GM21367 (cell line): ENCODE data around the gene TMEM184B.
"Not testable (repeated sequence)": the region's sequence is repeated elsewhere in the genome, so short reads cannot be mapped to it uniquely, and the experiment has no call there.

Source experiments
- ATAC-seq: cut with Tn5 transposase; IDR thresholded peaks from one replicate; pipeline ENCODE4 v1.9.1; 2021; ENCODE audit not compliant: unreplicated experiment

Gene TMEM184B

DNA sequence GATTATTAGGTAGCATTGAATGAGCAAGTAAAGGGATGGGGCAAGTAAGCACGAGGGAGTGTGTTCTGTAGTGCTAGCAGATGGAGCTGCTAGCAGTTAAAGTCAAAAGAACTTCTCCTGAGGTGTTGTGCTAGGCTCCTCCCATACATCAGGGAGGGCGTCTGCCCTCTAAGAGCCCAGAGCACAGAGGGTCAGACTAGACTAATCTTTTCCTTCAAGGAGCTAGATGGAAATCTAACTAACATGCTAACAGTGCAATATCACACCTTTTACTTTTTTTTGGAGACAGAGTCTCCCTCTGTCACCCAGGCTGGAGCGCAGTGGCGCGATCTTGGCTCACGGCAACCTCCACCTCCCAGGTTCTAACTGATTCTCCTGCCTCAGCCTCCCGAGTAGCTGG is 88.0 kb downstream of the TMEM184B start:
- ATAC-seq, result no peak

DNA sequence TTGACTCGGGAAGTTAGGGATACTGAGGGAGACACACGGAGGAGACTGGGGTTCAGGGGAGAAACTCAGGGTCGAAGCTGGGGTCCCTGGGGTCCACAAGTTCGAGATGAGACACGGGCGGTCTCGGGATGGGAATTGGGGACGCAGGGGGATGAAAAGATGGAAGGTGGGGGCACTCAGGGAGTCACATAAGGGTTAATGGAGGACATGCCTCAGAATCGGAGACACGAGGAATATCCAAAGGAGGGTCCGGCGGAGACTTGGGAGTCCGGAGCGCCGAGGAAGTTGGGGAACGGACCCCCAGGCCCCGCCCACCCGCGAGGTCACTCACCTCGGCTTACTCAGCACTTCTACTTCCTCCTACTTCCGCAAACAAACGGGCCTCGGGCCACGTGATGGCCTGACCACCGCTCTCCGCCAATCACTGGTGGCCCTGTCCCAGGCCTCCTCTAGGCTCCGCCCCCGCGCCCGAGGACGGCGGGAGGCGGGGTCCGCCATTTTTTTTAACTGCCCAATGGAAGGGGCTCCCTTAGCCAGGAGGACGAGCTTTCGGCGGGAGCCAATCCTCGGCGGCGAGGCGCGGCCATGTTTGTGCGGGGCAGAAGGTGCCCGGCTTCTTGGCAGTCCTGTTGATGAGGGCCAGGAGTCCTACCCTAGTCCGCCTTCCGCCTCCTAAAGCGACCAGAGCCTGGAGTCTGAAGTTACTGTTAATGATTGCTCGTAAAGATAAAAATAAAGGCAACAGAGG is 91.2 kb downstream of the TMEM184B start, which contains the start of gene PLA2G6:
TSS of gene PLA2G6 (minus strand) at position 378 of the 748 bp plus-strand sequence. CDS start 12,404 bp downstream, outside the sequence.
- ATAC-seq, result peak; percentile 72

DNA sequence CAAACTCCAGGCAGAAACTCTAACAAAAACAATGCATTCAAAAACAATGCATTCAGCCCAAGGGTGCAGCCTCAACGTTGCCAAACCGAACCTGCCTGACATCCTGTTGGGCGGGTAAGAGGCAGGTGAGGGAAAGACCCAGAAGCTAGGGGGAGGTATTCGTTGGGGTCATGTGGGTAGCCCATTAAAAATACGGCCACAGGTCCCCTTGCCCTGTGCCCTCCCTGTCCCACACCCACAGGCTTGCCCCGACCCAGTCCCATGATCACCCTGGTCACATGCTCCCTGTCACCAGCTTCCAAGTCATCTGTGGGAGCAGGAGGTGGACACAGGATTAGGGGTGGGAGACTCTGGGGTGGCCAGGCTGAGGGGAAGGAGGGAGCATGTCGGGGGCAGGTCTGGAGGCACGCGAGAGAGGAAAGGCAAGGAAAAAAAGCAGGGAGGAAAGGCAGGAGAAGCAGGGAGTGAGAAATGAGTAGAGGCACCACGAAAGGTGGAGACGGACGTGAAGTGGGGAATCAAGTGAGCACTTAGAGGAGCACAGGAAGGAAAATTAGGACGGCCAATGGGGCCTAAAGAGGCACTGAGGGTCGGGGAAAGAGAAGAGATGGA is 91.9 kb downstream of the TMEM184B start:
- no peak for ATAC-seq

DNA sequence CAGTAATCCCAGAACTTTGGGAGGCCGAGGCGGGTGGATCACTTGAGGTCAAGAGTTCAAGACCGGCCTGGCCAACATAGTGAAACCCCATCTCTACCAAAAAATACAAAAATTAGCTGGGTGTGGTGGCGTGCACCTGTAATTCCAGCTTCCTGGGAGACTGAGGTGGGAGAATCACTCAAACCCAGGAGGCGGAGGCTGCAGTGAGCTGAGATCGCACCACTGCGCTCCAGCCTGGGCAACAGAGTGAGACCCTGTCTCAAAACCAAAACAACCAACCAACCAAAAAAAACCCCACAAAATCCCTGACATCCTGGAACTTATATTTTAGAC is 94.2 kb downstream of the TMEM184B start:
- not testable (repeated sequence) for ATAC-seq

DNA sequence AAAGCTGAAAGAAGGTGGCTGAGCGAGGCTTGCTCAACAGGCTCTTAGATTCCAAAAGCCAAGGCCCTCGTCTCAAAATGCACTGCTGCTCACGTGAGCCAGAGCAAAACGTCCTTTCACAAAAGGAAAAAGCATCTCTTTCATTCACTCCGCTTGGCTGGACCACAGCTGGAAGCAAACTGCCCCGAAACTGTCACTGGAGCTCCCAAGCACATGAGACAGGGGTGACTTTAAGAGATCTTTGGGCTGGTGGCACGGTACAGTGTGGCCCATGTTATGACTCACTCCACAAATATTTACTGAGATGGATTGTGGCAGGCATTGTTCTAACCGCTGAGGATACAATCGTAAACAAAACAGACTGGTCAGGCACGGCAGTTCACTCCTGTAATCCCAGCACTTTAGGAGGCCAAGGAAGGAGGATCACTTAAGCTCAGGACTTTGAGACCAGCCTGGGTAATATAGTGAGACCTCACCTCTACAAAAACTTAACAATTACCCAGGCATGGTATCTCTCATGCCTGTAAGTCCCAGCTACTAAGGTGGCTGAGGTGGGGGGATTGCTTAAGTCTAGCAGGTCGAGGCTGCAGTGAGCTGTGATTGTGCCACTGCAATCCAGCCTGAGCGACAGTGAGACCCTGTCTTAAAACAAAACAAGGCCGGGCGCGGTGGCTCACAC is 94.7 kb downstream of the TMEM184B start:
- no peak for ATAC-seq

DNA sequence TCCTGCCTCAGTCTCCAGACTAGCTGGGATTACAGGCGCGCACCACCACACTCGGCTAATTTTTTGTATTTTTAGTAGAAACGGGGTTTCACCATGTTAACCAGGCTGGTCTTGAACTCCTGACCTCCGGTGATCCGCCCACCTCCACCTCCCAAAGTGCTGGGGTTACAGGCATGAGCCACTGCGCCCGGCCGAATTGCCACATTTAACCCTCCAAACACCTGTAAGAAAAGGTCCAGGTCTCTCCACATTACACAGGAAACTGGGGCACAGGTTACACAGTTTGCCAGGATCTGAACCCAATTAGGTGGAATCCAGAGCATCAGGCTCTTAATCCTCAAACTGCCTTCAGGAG is 95.3 kb downstream of the TMEM184B start:
- ATAC-seq, result not testable (repeated sequence)

DNA sequence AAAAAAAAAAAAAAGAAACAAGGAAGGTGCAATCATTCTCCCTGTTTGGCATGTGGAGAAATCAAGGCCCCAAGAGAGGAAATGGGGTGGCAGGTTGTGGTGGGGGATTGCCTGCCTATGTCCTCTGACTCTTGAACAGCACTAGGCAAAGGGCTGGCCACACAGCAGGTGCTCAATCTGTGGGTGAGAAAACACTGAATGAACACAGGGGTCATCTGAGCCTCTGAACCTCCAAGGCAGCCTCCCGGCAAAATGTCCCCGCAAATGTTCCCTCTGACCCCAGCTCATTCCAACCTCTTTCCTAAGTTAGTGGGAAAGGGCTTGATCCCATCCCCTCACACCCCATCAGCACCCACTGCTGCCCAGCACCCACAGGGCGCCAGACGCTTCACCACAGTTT is 95.8 kb downstream of the TMEM184B start:
- ATAC-seq, result no peak

DNA sequence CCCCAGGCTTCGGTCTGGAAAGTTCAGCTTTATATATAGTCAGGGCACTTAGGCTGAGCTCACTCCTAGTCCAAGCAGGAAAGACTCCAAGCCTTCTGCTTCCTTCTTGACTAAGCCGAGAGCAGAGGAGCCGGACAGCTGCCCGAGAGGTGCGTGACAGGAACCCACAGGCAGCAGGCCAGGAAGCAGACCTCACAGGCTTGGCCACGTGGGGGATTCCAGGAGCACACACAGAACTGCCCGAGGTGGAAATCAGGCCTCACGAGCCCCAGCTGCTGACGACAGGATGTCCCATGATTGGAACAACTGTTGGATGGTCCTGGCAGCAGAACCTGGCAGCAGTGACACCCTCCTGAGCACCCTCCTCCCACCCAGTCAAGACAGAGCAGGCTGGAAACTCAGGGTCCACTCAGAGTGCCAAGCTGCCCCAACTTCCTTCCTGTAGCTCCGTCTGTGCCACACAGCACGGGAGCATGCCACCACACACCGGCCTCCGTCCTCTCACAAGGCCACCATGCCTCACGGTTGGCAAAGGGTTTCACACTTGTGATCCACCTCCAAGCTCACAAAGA is 96.6 kb downstream of the TMEM184B start:
- no peak for ATAC-seq

DNA sequence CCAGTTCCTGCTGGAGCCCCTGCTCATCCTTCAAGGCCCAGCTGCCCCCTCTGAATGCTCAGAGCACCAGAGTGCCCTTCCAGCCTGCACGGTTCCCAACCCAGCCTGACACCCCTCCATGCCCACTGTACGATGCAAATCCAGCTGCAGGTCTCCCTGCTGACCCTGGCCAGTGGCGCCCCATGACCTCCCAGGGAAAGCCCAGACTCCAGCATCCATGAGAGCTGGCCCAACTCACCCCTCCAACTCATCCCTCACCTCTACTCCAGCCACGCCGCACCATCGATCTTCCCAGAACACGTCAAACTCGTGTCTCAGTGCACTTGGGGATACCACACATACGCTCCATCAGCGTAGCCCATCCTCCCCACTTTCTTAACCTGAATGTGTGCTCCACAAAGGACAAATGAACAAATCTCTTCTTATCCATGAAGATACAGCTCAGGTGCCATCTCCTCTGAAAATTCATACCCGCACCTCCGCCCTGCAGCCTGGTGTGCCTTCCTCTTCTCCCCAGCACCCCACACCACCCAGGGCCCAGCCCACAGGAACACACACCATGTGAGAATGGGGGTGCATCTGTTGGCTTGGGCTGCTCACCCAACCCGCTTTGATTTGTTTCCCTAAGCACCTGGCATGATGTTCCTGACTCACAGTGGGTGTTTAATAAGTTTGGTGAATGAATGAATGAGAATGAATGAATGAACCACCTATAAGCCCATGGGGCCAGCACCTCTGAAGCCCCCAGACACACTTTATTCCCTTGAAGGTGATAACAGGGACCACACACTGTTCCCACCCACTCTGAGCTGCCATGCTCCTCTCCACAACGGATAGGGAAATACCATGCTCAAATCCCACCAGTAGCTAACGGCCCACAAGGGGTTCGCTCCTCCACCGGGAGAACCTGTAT is 97.3 kb downstream of the TMEM184B start:
- ATAC-seq, result no peak

DNA sequence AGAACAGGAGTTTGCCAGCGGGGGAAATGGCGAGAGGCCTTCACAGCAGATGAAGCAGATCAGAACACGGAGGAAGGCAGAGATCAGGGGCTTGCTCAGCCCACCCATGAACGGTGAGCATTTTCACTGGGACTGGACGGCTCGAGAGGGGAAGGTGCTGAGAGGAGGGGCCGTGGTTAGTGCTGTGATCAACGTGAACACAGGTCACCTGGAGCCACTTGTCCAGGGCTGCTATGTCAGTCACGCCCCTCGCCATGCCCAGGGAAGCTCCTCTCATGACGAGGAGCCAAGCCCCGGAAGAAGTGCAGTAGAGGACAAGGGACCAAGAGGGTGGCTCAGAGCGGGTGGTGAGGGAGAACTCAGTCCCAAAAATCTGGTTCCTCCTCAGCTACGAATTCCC is 98.2 kb downstream of the TMEM184B start:
- ATAC-seq, result no peak

DNA sequence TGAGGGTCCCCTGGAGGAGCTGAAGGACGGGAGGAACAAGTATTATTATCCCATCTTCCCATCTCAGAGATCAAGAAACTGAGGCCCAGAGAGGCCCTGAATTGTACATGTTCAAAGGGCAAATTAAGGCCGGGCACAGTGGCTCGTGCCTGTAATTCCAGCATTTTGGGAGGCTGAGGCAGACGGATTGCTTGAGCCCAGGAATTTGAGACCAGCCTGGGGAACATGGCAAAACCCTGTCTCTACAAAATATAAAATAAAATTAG is 99.2 kb downstream of the TMEM184B start:
- ATAC-seq, result no peak

DNA sequence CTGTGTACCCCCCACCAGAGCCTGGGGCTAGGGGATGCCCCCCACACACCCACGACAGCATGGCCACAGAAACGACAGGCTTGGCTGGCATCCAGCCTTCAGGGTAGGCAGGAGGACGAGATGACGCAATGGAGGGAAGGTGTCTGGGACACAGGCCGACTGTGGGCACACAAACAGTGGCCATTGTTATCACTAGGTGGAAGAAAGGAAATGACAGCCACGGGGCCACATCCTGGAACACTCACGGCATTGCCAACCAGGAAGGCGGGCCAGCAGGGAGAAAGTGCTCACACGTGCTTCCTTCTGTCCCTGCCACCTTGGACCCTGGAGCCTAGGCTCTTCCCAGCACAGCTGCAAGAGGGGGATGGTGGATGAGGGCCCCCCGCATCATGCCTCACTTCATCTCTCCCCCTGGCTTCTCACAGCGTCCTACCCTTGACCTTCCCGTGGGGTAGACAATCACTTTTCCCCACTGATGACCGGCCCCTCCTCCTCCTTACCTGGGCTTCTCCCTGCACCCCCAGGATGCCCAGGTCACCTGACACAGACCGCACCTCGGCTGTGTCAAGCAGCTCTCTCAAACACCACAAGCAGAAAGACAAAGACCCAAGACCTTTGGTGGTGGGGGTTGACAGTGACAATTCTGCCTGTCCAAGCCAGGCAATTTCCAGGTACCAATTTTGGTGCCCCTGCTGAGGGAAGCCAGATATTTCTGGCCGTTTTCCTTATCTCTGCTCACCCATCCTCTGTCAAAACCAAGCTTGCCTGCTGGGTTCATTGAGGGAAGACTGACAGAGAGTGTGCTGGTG is 99.8 kb downstream of the TMEM184B start:
- ATAC-seq, result no peak

DNA sequence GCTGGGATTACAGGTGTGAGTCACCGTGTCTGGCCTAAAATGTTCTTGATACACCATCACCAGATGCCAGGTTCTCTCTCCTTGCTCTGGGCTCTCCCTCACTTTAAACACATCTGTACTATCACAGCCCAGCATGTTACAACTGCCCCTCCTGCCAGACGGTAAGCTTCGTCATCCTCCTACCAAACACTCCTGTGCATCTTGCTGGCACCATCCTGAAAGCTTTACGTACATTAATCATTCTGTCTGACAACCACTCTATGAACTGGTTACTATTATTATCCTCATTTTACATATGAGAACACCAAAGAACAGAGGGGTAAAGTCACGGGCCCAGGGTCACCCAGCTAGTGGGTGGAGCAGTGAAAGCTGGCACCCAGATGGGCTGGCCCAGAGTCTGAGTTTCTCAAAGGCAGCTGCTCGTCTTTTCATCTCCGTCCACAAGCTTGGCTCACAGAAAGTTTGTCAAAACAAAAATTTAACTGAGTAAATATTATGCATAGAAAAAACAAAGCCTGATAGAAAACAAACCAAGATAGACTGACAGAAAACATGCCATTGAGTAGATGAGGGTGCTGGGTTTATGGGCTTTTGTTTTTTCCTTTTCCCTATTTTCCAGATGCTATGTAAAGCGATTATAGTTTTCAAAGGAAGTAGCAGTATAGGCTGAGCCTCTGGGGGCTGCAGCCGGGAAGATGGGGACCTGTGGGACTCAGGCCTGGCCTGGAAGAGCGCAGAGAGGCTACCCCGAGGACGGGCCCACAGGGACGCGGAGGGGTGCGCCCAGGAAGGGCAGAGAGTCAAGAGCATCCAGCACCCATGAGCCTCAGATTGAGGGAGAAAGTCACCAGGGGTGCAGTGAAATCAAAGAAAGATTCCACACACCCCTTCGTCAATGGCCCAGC is 100.6 kb downstream of the TMEM184B start:
- ATAC-seq, result no peak

DNA sequence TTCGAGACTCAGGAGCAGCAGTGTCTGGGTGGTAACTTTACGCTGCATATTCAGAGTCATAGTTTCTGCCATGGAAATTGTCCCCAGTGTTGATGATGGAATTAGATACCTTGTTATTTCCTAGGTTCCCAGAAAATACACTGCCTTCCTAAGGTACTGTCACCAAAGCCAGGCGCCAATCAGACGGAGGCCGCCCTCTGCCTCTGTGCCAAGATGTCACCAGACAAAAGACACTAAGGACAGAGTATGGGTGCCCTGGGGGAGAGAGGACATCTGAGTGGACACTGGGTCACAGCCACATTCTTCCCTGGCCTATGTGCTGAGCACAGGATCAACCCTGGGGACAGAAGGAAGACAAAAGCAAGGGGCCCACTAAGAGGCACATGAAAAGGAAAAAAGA is 102.3 kb downstream of the TMEM184B start:
- no peak for ATAC-seq
